Naive B cell (primary cell): Measurements from ENCODE around the gene PXYLP1. TPM values are rescaled to one million over a fixed set of nuclear protein-coding genes. Genes with fewer than 3 reads are reported as not detected.

ENCODE experiments used
- ATAC-seq, 2 donors: fragments of 150-1000 bp; cut with Tn5 transposase; 2 replicates each; pipeline ENCODE4 v1.10.0; 2021; ENCODE audit warnings: low read depth in 2 of 2, mild to moderate bottlenecking in 2 of 2, moderate library complexity in 2 of 2
- DNase-seq: peaks from one replicate; pipeline ENCODE4 v3.0.0; 2022
- H3K27ac Mint-ChIP-seq, 6 donors: one replicate each; pipeline ENCODE4 v1.8.0; 2020 to 2022; ENCODE audit warnings: mild to moderate bottlenecking in 6 of 6, mixed read lengths in 6 of 6, moderate library complexity in 5 of 6, inconsistent platforms in 2 of 6
- H3K27me3 Mint-ChIP-seq, 3 donors: one replicate each; pipeline ENCODE4 v1.8.0; 2021 to 2022; ENCODE audit warnings: mixed read lengths in 3 of 3, mild to moderate bottlenecking in 1 of 3
- H3K36me3 Mint-ChIP-seq, 2 donors: one replicate each; pipeline ENCODE4 v1.8.0; 2020 to 2022; ENCODE audit warnings: mixed read lengths in 2 of 2, inconsistent platforms in 1 of 2, mild to moderate bottlenecking in 1 of 2
- H3K4me1 Mint-ChIP-seq, 3 donors: one replicate each; pipeline ENCODE4 v1.8.0; 2020 to 2022; ENCODE audit warnings: mixed read lengths in 3 of 3, inconsistent platforms in 1 of 3, mild to moderate bottlenecking in 1 of 3, moderate library complexity in 1 of 3
- H3K4me3 Mint-ChIP-seq, 8 donors: one replicate each; pipeline ENCODE4 v1.8.0; 2020 to 2022; ENCODE audit warnings: mild to moderate bottlenecking in 8 of 8, mixed read lengths in 8 of 8, moderate library complexity in 8 of 8, inconsistent platforms in 2 of 8
- H3K9me3 Mint-ChIP-seq, 7 donors: one replicate each; pipeline ENCODE4 v1.8.0; 2020 to 2022; ENCODE audit warnings: mixed read lengths in 7 of 7, mild to moderate bottlenecking in 5 of 7, inconsistent platforms in 2 of 7, moderate library complexity in 1 of 7
- polyA plus RNA-seq, 6 donors: library from polyadenylated mRNA; unstranded; fragments of 300-500 nt; fragmentation: Illumina TruSeq; gene quantifications; one replicate each; pipeline ENCODE4 v1.2.3, GENCODE V29; 2021; ENCODE audit warnings: low read depth in 6 of 6

The PXYLP1 gene
- polyA plus RNA-seq, 6 donors from 2014 or later = 0.17 to 2.4 (median 1.2) TPM

DNA sequence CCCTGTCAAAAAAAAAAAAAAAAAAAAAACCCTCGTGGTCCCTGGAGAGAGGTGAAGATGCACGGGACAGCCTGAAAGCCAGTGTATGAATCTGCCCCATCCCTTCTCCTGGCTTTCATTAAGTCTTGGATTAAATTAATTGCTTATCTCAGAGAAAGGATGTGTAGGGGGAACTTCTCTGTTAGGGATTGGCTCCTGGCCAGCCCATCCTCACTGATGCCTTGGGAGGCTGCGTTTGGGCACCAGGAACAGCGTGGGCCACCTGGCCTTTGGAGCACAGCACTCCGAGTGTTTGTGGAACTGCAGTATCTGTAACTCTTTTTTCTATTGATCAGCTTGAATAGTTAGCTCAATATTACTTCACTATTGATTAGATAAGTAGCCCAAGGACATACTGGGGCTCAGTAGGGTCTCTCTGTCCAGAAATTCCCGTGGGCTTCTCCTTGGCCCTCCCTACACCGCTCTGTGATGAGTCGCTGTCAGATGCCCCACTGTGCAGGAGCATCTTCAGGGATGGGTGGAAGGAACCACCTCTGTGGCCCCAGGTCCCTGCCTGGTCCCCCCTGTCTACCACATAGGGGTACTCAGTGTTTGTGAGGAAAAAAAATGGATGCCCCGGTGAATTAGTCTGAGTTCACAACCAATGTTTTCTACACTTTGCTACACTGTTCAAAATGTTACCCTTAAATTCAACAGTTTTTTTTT lies 2.0 kb downstream of the PXYLP1 start:
- H3K9me3 Mint-ChIP-seq = no peaks in the 10 kb centered on the region
- H3K27me3 Mint-ChIP-seq = no peaks in the 10 kb centered on the region
- no peaks in the 10 kb centered on the region for H3K36me3 Mint-ChIP-seq
- peak overlapping the region in 6 of 8 donors; percentile 41 to 95 (median 83) for H3K4me3 Mint-ChIP-seq
- peak overlapping the region in 1 of 6 donors; percentile 42 for H3K27ac Mint-ChIP-seq
- H3K4me1 Mint-ChIP-seq = peaks cover 20 to 27% (median 21%) of the 10 kb centered on the region in 3 donors
- DNase-seq (no peak), ATAC-seq (no peak)

- no peak for ATAC-seq
- peak overlapping the region in 1 of 8 donors; percentile 95 for H3K4me3 Mint-ChIP-seq
- no peak for DNase-seq
- peak overlapping the region in 2 of 6 donors; percentile 18 to 34 for H3K27ac Mint-ChIP-seq
- H3K9me3 Mint-ChIP-seq = no peaks in the 10 kb centered on the region
- H3K4me1 Mint-ChIP-seq = peaks cover 20 to 26% (median 21%) of the 10 kb centered on the region in 3 donors
- H3K36me3 Mint-ChIP-seq = no peaks in the 10 kb centered on the region
- no peaks in the 10 kb centered on the region for H3K27me3 Mint-ChIP-seq
Measured at GRCh38 chr3:141234283-141234682, 2.7 kb downstream of the PXYLP1 start.

DNA sequence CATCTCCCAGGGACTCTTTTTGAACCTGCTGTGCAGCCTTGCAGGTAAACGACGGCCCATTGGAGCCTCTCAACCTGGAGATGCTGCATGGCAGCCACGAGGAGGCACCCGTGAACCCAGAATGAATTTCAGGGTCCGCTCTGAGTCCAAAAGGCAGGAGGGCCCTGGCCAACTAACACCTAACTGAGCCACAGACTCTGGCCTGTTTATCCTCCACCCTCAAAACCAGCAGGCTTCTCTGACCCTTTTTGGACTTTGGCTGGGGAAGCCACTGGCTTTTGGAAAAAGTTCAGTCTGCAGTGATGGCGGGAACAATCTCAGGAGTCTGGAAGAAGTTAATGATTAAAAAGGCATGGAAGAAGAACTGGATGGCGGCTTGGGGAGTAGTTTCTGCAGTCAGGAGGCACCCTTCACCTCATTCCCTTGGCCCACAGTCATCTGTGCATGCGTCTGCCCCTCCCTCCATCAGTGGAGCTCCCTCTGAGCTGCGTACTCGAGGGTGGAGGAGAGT lies 4.1 kb downstream of the PXYLP1 start:
- Mint-ChIP-seq H3K27ac (no peak overlapping the region), H3K27me3 (no peaks in the 10 kb centered on the region), H3K4me1 (peaks cover 10 to 12% (median 10%) of the 10 kb centered on the region in 3 donors), H3K36me3 (peaks cover 0 to 5% of the 10 kb centered on the region in 2 donors), H3K4me3 (peak overlapping the region in 1 of 8 donors; percentile 12), H3K9me3 (no peaks in the 10 kb centered on the region)
- ATAC-seq (no peak), DNase-seq (no peak)

DNA sequence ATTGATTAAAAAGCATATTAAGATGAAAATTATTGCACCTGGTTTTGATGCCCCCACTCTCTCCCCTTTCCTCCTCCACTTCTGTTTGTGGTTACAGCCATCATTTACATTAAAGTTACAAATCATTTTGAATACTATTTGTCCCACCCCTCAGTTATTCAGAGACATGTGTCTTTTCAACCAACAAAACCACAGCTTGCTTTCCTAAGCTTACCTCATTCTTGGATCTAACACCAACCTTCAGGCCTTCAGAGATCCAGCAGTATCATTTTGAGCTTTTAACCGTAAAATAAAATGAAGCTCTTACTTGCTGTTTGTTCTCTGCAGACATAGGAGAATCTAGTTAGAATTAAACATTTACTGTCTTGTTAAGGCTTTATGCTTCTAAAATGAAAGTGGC lies 4.7 kb downstream of the PXYLP1 start:
- Mint-ChIP-seq H3K4me1 (peaks cover 6 to 8% (median 7%) of the 10 kb centered on the region in 3 donors), H3K9me3 (no peaks in the 10 kb centered on the region), H3K4me3 (no peak overlapping the region), H3K36me3 (peaks cover 0 to 5% of the 10 kb centered on the region in 2 donors), H3K27ac (no peak overlapping the region), H3K27me3 (no peaks in the 10 kb centered on the region)
- no peak for ATAC-seq
- DNase-seq = no peak

- Mint-ChIP-seq H3K27ac (no peak overlapping the region), H3K9me3 (peaks cover 0 to 2% (median 0%) of the 10 kb centered on the region in 7 donors), H3K27me3 (no peaks in the 10 kb centered on the region), H3K36me3 (peaks cover 0 to 5% of the 10 kb centered on the region in 2 donors), H3K4me1 (peaks cover 0 to under 1% (median 0%) of the 10 kb centered on the region in 3 donors), H3K4me3 (no peak overlapping the region)
- ATAC-seq (no peak), DNase-seq (no peak)
Measured at GRCh38 chr3:141237701-141238521, 6.3 kb downstream of the PXYLP1 start.

GRCh38 chr3:141239511-141240281 lies 8.1 kb downstream of the PXYLP1 start:
- Mint-ChIP-seq H3K4me3 (no peak overlapping the region), H3K27ac (peak overlapping the region in 1 of 6 donors; percentile 59), H3K27me3 (no peaks in the 10 kb centered on the region), H3K4me1 (no peaks in the 10 kb centered on the region), H3K36me3 (peaks cover 0 to 5% of the 10 kb centered on the region in 2 donors), H3K9me3 (peaks cover 0 to 2% (median 0%) of the 10 kb centered on the region in 7 donors)
- DNase-seq (no peak), ATAC-seq (no peak)

DNA sequence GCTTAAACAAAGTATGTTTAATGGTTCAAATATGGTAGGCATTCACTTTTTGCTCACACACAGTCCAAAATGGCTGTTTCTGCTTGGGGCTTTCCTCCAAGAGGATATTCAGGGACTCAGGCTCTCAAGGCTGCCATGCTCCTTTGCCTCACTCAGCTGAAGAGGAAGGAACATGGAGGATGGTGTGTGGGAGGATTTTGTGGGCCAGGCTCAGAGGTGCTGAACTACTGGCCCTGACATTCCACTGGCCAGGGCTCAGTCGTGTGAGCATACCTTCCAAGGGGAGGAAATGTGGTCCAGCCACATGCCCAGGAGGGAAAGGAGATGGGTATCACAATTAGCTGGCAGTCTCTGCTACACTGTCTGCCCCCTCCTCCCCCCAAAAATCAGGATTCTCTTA lies 8.7 kb downstream of the PXYLP1 start:
- no peaks in the 10 kb centered on the region for H3K27me3 Mint-ChIP-seq
- H3K36me3 Mint-ChIP-seq = peaks cover 0 to 5% of the 10 kb centered on the region in 2 donors
- H3K4me1 Mint-ChIP-seq = no peaks in the 10 kb centered on the region
- H3K27ac Mint-ChIP-seq = no peak overlapping the region
- no peak overlapping the region for H3K4me3 Mint-ChIP-seq
- peaks cover 0 to 2% (median 0%) of the 10 kb centered on the region in 7 donors for H3K9me3 Mint-ChIP-seq
- ATAC-seq (no peak), DNase-seq (no peak)

DNA sequence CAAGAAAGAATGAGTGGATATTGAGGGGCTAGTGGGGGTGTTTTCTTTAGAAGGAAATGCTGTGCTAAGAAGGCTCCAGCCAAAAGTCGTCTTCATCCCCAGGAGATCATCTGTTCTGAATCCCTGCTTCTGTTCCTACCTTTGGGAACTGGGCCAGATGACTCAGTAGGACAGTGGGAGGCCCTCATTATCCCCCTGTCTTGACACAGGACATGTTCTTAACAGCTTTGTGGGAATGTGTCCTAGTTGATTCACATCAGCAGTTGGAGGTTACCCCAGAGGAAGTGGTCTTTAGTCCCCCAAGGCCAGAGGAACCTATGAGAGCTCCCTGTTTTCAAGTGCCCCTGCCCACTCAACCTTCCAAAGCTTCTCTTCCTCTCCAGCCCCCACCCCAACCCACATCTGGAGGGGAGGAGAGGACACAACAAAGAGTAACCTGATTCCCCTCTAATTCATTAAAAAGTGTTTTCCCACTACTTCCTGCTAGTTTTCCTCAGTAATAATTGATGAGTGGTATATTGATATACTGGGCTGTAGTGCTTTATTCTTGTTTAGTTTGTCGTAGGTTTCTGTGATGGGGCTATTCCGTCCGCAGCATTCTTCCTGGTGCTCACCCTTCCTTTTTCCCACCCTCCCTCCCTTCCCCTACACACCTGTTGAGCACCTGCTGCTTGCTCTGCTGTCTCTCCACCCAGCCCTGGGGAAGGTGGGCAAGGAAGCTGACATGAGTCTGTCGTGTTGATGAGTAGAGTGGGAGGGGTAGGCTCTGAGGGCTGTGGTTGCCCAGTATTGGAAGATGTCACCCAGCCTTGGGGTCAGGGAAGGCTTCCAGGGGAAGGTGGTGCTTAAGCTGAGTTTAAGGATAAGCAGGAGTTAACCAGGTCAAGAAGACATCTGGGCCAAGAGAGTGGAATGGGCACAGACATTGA lies 9.3 kb downstream of the PXYLP1 start:
- Mint-ChIP-seq H3K4me1 (no peaks in the 10 kb centered on the region), H3K36me3 (peaks cover 0 to 5% of the 10 kb centered on the region in 2 donors), H3K27me3 (no peaks in the 10 kb centered on the region), H3K9me3 (peaks cover 0 to 2% (median 0%) of the 10 kb centered on the region in 7 donors), H3K4me3 (no peak overlapping the region), H3K27ac (peak overlapping the region in 1 of 6 donors; percentile 66)
- no peak for ATAC-seq
- DNase-seq = no peak

GRCh38 chr3:141241616-141242376 lies 10.2 kb downstream of the PXYLP1 start:
- Mint-ChIP-seq H3K27me3 (no peaks in the 10 kb centered on the region), H3K36me3 (peaks cover 0 to 5% of the 10 kb centered on the region in 2 donors), H3K9me3 (peaks cover 0 to 2% (median 0%) of the 10 kb centered on the region in 7 donors), H3K4me1 (no peaks in the 10 kb centered on the region), H3K27ac (peak overlapping the region in 2 of 6 donors; percentile 6 to 27), H3K4me3 (no peak overlapping the region)
- DNase-seq = no peak
- no peak for ATAC-seq

- peaks cover 0 to 2% (median 0%) of the 10 kb centered on the region in 7 donors for H3K9me3 Mint-ChIP-seq
- no peak overlapping the region for H3K4me3 Mint-ChIP-seq
- H3K36me3 Mint-ChIP-seq = peaks cover 0 to 5% of the 10 kb centered on the region in 2 donors
- no peak overlapping the region for H3K27ac Mint-ChIP-seq
- ATAC-seq (no peak), DNase-seq (no peak)
- no peaks in the 10 kb centered on the region for H3K4me1 Mint-ChIP-seq
- no peaks in the 10 kb centered on the region for H3K27me3 Mint-ChIP-seq
Measured at GRCh38 chr3:141242377-141243092, 10.9 kb downstream of the PXYLP1 start.

DNA sequence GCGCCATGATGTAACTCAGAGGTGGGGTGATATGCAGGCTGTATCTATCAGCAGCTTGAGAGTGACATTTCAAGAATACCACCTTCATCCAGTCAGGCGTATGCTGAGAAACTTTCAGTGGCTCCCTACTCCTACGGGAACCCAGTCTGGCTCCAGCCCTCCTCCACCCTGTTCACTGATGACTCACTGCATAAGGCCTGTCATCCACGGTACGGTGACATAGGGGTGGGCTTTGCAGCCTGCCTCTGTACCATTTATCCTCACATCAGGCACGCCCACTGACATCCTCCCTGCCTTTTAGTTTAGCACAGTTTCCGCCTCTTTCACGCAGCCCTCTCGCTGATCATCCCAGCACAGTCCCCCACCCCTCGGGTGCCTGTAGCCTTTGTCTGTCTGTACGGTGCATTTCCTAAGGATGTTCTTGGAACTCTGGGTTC lies 11.7 kb downstream of the PXYLP1 start:
- Mint-ChIP-seq H3K4me3 (no peak overlapping the region), H3K9me3 (peaks cover 0 to 2% (median 0%) of the 10 kb centered on the region in 7 donors), H3K27me3 (no peaks in the 10 kb centered on the region), H3K4me1 (no peaks in the 10 kb centered on the region), H3K36me3 (peaks cover 0 to 5% of the 10 kb centered on the region in 2 donors), H3K27ac (no peak overlapping the region)
- DNase-seq (no peak), ATAC-seq (no peak)
